ENCODE results near the gene GFI1. TPM values are rescaled to one million over a fixed set of nuclear protein-coding genes. Genes with fewer than 3 reads are reported as not detected.

The GFI1 gene
- total and polyA plus RNA-seq, 8 donors: 0.32 to 2.0 (median 0.65) TPM

GRCh38 chr1:92495392-92496063 is 8.8 kb upstream of the GFI1 start:
- no peak for TF ChIP-seq CTCF (IDR thresholded peaks at IDR 0.05)
- Histone ChIP-seq H3K4me3 (no peak overlapping the region), H3K27ac (no peak overlapping the region), H3K27me3 (no peaks in the 10 kb centered on the region), H3K9me3 (no peaks in the 10 kb centered on the region), H3K4me1 (no peaks in the 10 kb centered on the region), H3K36me3 (no peaks in the 10 kb centered on the region)
- DNase-seq (no peak), ATAC-seq (no peak)
- intact Hi-C loops (cut with DNase I): no loop called here

GRCh38 chr1:92494485-92495141 is 7.9 kb upstream of the GFI1 start:
- H3K4me1 ChIP-seq: no peaks in the 10 kb centered on the region
- H3K9me3 ChIP-seq: no peaks in the 10 kb centered on the region
- TF ChIP-seq CTCF (IDR thresholded peaks at IDR 0.05): no peak
- intact Hi-C loops (cut with DNase I): no loop called here
- H3K27me3 ChIP-seq: peaks cover 0 to 1% of the 10 kb centered on the region in 2 donors
- H3K27ac ChIP-seq: no peak overlapping the region
- H3K4me3 ChIP-seq: no peak overlapping the region
- ATAC-seq: no peak
- H3K36me3 ChIP-seq: no peaks in the 10 kb centered on the region
- DNase-seq: no peak

GRCh38 chr1:92493139-92493538 is 6.4 kb upstream of the GFI1 start:
- DNase-seq (no peak), ATAC-seq (no peak)
- H3K4me1 ChIP-seq: no peaks in the 10 kb centered on the region
- H3K4me3 ChIP-seq: no peak overlapping the region
- H3K9me3 ChIP-seq: no peaks in the 10 kb centered on the region
- no peak overlapping the region for H3K27ac ChIP-seq
- no peaks in the 10 kb centered on the region for H3K36me3 ChIP-seq
- intact Hi-C loops (cut with DNase I): no loop called here
- TF ChIP-seq CTCF (IDR thresholded peaks at IDR 0.05): no peak
- H3K27me3 ChIP-seq: peaks cover 2 to 15% of the 10 kb centered on the region in 2 donors

GRCh38 chr1:92488832-92489231 is 2.1 kb upstream of the GFI1 start:
- no peak overlapping the region for H3K27ac ChIP-seq
- no peak for TF ChIP-seq CTCF (IDR thresholded peaks at IDR 0.05)
- DNase-seq: no peak

GRCh38 chr1:92488416-92488815 is 1.7 kb upstream of the GFI1 start:
- DNase-seq: no peak
- H3K27ac ChIP-seq: no peak overlapping the region
- peaks cover 47 to 62% of the 10 kb centered on the region in 2 donors for H3K27me3 ChIP-seq
- TF ChIP-seq CTCF (IDR thresholded peaks at IDR 0.05): no peak
- intact Hi-C loops (cut with DNase I): no loop called here
- no peaks in the 10 kb centered on the region for H3K36me3 ChIP-seq
- H3K4me1 ChIP-seq: peaks cover 20 to 38% of the 10 kb centered on the region in 2 donors
- H3K4me3 ChIP-seq: no peak overlapping the region
- no peaks in the 10 kb centered on the region for H3K9me3 ChIP-seq
- ATAC-seq: no peak

More at GRCh38 chr1:92488832-92489231, 2.1 kb upstream of the GFI1 start:
- ATAC-seq: no peak
- Histone ChIP-seq H3K27me3 (peaks cover 43 to 58% of the 10 kb centered on the region in 2 donors), H3K4me1 (peaks cover 20 to 34% of the 10 kb centered on the region in 2 donors), H3K4me3 (no peak overlapping the region), H3K9me3 (no peaks in the 10 kb centered on the region), H3K36me3 (no peaks in the 10 kb centered on the region)
- intact Hi-C loops (cut with DNase I): no loop called here
